Endodermal cell (in vitro differentiated cells): Measurements from ENCODE around the gene ZFAND3. TPM values are rescaled to one million over a fixed set of nuclear protein-coding genes. Genes with fewer than 3 reads are reported as not detected.
A peak's percentile ranks its signal among the peaks of the same experiment; 100 is the strongest.

ENCODE experiments used
- DNase-seq: peaks from one replicate; pipeline ENCODE4 v3.0.0-alpha.2; 2017
- H3K27ac ChIP-seq: 2 replicates; pipeline ENCODE4 v1.5.1; 2013; ENCODE audit warnings: mild to moderate bottlenecking, low read depth, low read length, moderate library complexity
- H3K27me3 ChIP-seq: 2 replicates; pipeline ENCODE4 v1.6.1; 2013; ENCODE audit warnings: mild to moderate bottlenecking, low read length, moderate library complexity; ENCODE audit not compliant: insufficient read depth, control insufficient read depth, poor library complexity, severe bottlenecking
- H3K36me3 ChIP-seq: 2 replicates; pipeline ENCODE4 v1.7.0; 2013; ENCODE audit warnings: mild to moderate bottlenecking, low read length, moderate library complexity; ENCODE audit not compliant: control insufficient read depth, insufficient read depth
- H3K4me1 ChIP-seq: one replicate; pipeline ENCODE4 v1.7.0; 2013; ENCODE audit warnings: low read length; ENCODE audit not compliant: control insufficient read depth, insufficient read depth
- H3K4me3 ChIP-seq: 2 replicates; pipeline ENCODE4 v1.5.1; 2013; ENCODE audit warnings: mild to moderate bottlenecking, low read length, moderate library complexity
- H3K9ac ChIP-seq: 2 replicates; pipeline ENCODE4 v1.6.1; 2013; ENCODE audit warnings: mild to moderate bottlenecking, low read length, moderate library complexity; ENCODE audit not compliant: poor library complexity, severe bottlenecking; ENCODE audit errors: extremely low read depth
- H3K9me3 ChIP-seq: 2 replicates; pipeline ENCODE4 v1.6.1; 2013; ENCODE audit warnings: mild to moderate bottlenecking, low read length, moderate library complexity; ENCODE audit not compliant: control insufficient read depth
- H3K27ac Mint-ChIP-seq: 2 replicates; pipeline ENCODE4 v1.8.0; 2020; ENCODE audit warnings: mixed read lengths
- H3K27me3 Mint-ChIP-seq: 2 replicates; pipeline ENCODE4 v1.8.0; 2021; ENCODE audit warnings: mild to moderate bottlenecking, mixed read lengths; ENCODE audit not compliant: insufficient read depth
- H3K36me3 Mint-ChIP-seq: 2 replicates; pipeline ENCODE4 v1.8.0; 2020; ENCODE audit warnings: low read depth, mixed read lengths
- H3K4me1 Mint-ChIP-seq: 2 replicates; pipeline ENCODE4 v1.8.0; 2020; ENCODE audit warnings: mixed read lengths
- H3K4me3 Mint-ChIP-seq: 2 replicates; pipeline ENCODE4 v1.8.0; 2020; ENCODE audit warnings: mild to moderate bottlenecking, moderate library complexity, mixed read lengths
- H3K9me3 Mint-ChIP-seq: 2 replicates; pipeline ENCODE4 v1.8.0; 2020; ENCODE audit warnings: mild to moderate bottlenecking, mixed read lengths
- CTCF ChIP-seq: fragments of 200-600 bp; sonication (generic); conservative IDR thresholded peaks from 2 replicates; pipeline ENCODE4 v1.5.0; 2021; ENCODE audit warnings: antibody characterized with exemption, mild to moderate bottlenecking
- WGBS, 2 experiments: methylation state at CpG; one replicate each; pipeline versions ENCODE4 v1.1.5 to v1.1.7; 2013; ENCODE audit warnings: missing lambda C conversion rate in 2 of 2, mixed read lengths in 1 of 2; ENCODE audit not compliant: insufficient coverage in 1 of 2, insufficient read length in 1 of 2; 5-methylcytosine and 5-hydroxymethylcytosine counted together
- total RNA-seq, 2 donors: library from RNA; stranded (reverse); fragmentation: NEBNext Ultra II Directional in 1 of 2; extraction: Animal tissue kit (Norgen Biotek cat#: 25700) in 1 of 2; gene quantifications; 2 replicates in 1 of 2; 3 replicates in 1 of 2; pipeline ENCODE4 v1.2.1, GENCODE V29; 2021

Gene ZFAND3
- total RNA-seq, 2 donors from 2014 or later = 67.1 to 86.2 TPM

DNA sequence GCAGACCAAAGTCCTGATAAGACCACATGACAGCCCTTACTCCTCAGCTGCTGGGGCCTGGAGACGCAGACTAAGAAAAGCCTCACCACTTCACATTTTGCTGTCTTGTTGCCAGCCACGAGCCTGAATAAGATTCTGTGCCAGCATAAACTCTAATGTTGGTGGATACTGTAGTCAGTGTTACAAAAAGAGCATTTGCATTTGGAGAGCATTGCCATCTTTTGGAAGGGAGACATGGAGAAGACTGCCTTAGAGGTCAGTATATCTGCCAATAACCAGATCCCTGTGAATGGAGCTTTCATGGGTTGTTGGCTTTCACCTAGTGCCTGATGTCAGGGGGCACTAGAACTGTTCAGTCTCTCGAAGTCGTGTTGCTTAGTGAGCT is 315.2 kb downstream of the ZFAND3 start:
- H3K27ac ChIP-seq = no peak overlapping the region
- no peak overlapping the region for H3K4me3 Mint-ChIP-seq
- 93 to 96% methylated on average over 4 of the region's 4 CpGs for WGBS, 2 experiments
- H3K9me3 ChIP-seq = peaks cover 2% of the 10 kb centered on the region
- H3K27me3 ChIP-seq = no peaks in the 10 kb centered on the region
- no peak overlapping the region for H3K27ac Mint-ChIP-seq
- H3K4me1 ChIP-seq = no peaks in the 10 kb centered on the region
- no peak for TF ChIP-seq CTCF
- no peaks in the 10 kb centered on the region for H3K27me3 Mint-ChIP-seq
- peaks cover 14% of the 10 kb centered on the region for H3K36me3 ChIP-seq
- no peak for DNase-seq
- no peak overlapping the region for H3K9ac ChIP-seq
- H3K4me3 ChIP-seq = no peak overlapping the region
- H3K9me3 Mint-ChIP-seq = no peaks in the 10 kb centered on the region
- peaks cover 32% of the 10 kb centered on the region for H3K36me3 Mint-ChIP-seq
- peaks cover 16% of the 10 kb centered on the region for H3K4me1 Mint-ChIP-seq

DNA sequence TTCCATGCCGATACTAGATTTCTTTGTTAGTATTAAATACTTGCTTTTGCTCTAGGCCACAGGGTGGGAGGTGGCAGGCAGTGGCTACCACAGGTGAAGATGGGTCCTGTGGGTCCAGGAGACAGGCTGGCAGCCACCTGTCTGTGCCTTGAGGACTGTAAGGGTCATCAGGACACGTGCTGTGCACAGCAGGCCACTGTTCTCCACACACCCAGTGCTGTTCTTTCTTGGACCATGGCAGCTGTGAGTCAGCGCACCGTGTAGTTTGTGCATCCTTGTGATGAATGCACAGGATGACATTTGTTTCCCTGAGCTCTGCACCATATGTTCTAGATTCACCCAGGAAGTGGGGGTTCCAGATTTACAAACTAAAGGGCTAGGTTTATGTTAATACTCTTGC is 317.0 kb downstream of the ZFAND3 start:
- H3K9me3 Mint-ChIP-seq = no peaks in the 10 kb centered on the region
- WGBS, 2 experiments = 95 to 100% methylated on average over 2 to 4 of the region's 4 CpGs
- no peak for DNase-seq
- H3K27ac ChIP-seq = no peak overlapping the region
- H3K27me3 Mint-ChIP-seq = no peaks in the 10 kb centered on the region
- peaks cover 14% of the 10 kb centered on the region for H3K36me3 ChIP-seq
- no peaks in the 10 kb centered on the region for H3K9me3 ChIP-seq
- H3K4me3 Mint-ChIP-seq = no peak overlapping the region
- peaks cover 25% of the 10 kb centered on the region for H3K36me3 Mint-ChIP-seq
- H3K4me3 ChIP-seq = no peak overlapping the region
- H3K27me3 ChIP-seq = no peaks in the 10 kb centered on the region
- no peaks in the 10 kb centered on the region for H3K4me1 ChIP-seq
- H3K27ac Mint-ChIP-seq = peak overlapping the region; percentile 16
- TF ChIP-seq CTCF = no peak
- no peak overlapping the region for H3K9ac ChIP-seq
- peaks cover 16% of the 10 kb centered on the region for H3K4me1 Mint-ChIP-seq

- WGBS, 2 experiments = 62 to 63% methylated on average over 8 of the region's 8 CpGs
- peak; percentile 73 for DNase-seq
- Mint-ChIP-seq H3K36me3 (peaks cover 24% of the 10 kb centered on the region), H3K27ac (peak overlapping the region; percentile 72), H3K9me3 (no peaks in the 10 kb centered on the region), H3K4me1 (peaks cover 16% of the 10 kb centered on the region), H3K27me3 (no peaks in the 10 kb centered on the region), H3K4me3 (no peak overlapping the region)
- H3K36me3 ChIP-seq = peaks cover 11% of the 10 kb centered on the region
- H3K27me3 ChIP-seq = no peaks in the 10 kb centered on the region
- no peak for TF ChIP-seq CTCF
- H3K27ac ChIP-seq = peak overlapping the region; percentile 50
- H3K4me1 ChIP-seq = no peaks in the 10 kb centered on the region
- no peak overlapping the region for H3K4me3 ChIP-seq
- no peak overlapping the region for H3K9ac ChIP-seq
- no peaks in the 10 kb centered on the region for H3K9me3 ChIP-seq
Observed at GRCh38 chr6:38137608-38138265, 318.2 kb downstream of the ZFAND3 start.
